Liver (tissue), 9 donors: ENCODE data around the gene KRT85. TPM values are rescaled to one million over a fixed set of nuclear protein-coding genes. Genes with fewer than 3 reads are reported as not detected.

Source experiments
- DNase-seq: peaks from one replicate; pipeline ENCODE4 v3.0.0-alpha.2; 2017; ENCODE audit warnings: low spot score
- H3K27ac ChIP-seq, 2 donors: one replicate each; pipeline ENCODE4 v1.7.0; 2013; ENCODE audit warnings: inconsistent platforms in 2 of 2, low read length in 2 of 2, control low read depth in 1 of 2, low read depth in 1 of 2, mild to moderate bottlenecking in 1 of 2
- H3K27me3 ChIP-seq, 4 donors: one replicate each; pipeline versions ENCODE4 v1.6.1 to v1.7.0; 2013; ENCODE audit warnings: low read length in 3 of 4, inconsistent platforms in 1 of 4, mild to moderate bottlenecking in 1 of 4, moderate library complexity in 1 of 4; ENCODE audit not compliant: control insufficient read depth in 4 of 4, insufficient read depth in 4 of 4
- H3K36me3 ChIP-seq, 4 donors: one replicate each; pipeline versions ENCODE4 v1.6.1 to v1.7.0; 2013; ENCODE audit warnings: low read length in 3 of 4, mild to moderate bottlenecking in 3 of 4, low read depth in 1 of 4, moderate library complexity in 1 of 4; ENCODE audit not compliant: control insufficient read depth in 4 of 4, insufficient read depth in 3 of 4
- H3K4me1 ChIP-seq, 4 donors: one replicate each; pipeline versions ENCODE4 v1.6.1 to v1.7.0; 2013; ENCODE audit warnings: low read length in 3 of 4, mild to moderate bottlenecking in 3 of 4, moderate library complexity in 1 of 4; ENCODE audit not compliant: control insufficient read depth in 4 of 4, insufficient read depth in 4 of 4
- H3K4me3 ChIP-seq, 3 donors: one replicate each; pipeline versions ENCODE4 v1.6.1 to v1.7.0; 2013; ENCODE audit warnings: low read length in 3 of 3, control low read depth in 1 of 3, low read depth in 1 of 3, mild to moderate bottlenecking in 1 of 3
- H3K9ac ChIP-seq, 2 donors: one replicate each; pipeline ENCODE4 v1.7.0; 2013; ENCODE audit warnings: low read length in 2 of 2, mild to moderate bottlenecking in 2 of 2, moderate library complexity in 2 of 2, control low read depth in 1 of 2, low read depth in 1 of 2
- H3K9me3 ChIP-seq, 4 donors: one replicate each; pipeline versions ENCODE4 v1.6.1 to v1.7.0; 2013; ENCODE audit warnings: low read length in 3 of 4; ENCODE audit not compliant: control insufficient read depth in 4 of 4
- ATF3 ChIP-seq: IDR thresholded peaks from 2 replicates; pipeline ENCODE4 v1.6.1; 2016; ENCODE audit warnings: antibody characterized with exemption
- CTCF ChIP-seq: fragments of 150-350 bp; IDR thresholded peaks from 2 replicates; pipeline ENCODE4 v1.5.1; 2017; ENCODE audit warnings: improper control_type of control experiment, low read depth, low read length; ENCODE audit not compliant: missing input control
- EGR1 ChIP-seq, 2 donors: IDR thresholded peaks; 2 replicates each; pipeline ENCODE4 v1.6.1; 2016 to 2018; ENCODE audit warnings: antibody characterized with exemption in 2 of 2, low read depth in 2 of 2
- FOXA1 ChIP-seq: IDR thresholded peaks from 2 replicates; pipeline ENCODE4 v1.6.1; 2016; ENCODE audit warnings: antibody characterized with exemption
- FOXA2 ChIP-seq: IDR thresholded peaks from 2 replicates; pipeline ENCODE4 v1.6.1; 2016; ENCODE audit warnings: antibody characterized with exemption
- GABPA ChIP-seq, 2 donors: IDR thresholded peaks in 1 of 2; conservative IDR thresholded peaks in 1 of 2; 2 replicates each; pipeline ENCODE4 v1.6.1; 2016; ENCODE audit warnings: antibody characterized with exemption in 2 of 2, mild to moderate bottlenecking in 1 of 2, moderate library complexity in 1 of 2
- HNF4A ChIP-seq, 2 donors: conservative IDR thresholded peaks; 2 replicates each; pipeline ENCODE4 v1.6.1; 2016; ENCODE audit warnings: antibody characterized with exemption in 2 of 2, mild to moderate bottlenecking in 2 of 2
- HNF4G ChIP-seq: IDR thresholded peaks from 2 replicates; pipeline ENCODE4 v1.6.1; 2016; ENCODE audit warnings: antibody characterized with exemption
- JUND ChIP-seq, 2 donors: IDR thresholded peaks; 2 replicates each; pipeline ENCODE4 v1.6.1; 2016; ENCODE audit warnings: antibody characterized with exemption in 2 of 2
- MAX ChIP-seq: IDR thresholded peaks from 2 replicates; pipeline ENCODE4 v1.6.1; 2016; ENCODE audit warnings: antibody characterized with exemption
- NR2F2 ChIP-seq: IDR thresholded peaks from 2 replicates; pipeline ENCODE4 v1.6.1; 2016; ENCODE audit warnings: antibody characterized with exemption
- RAD21 ChIP-seq, 2 donors: IDR thresholded peaks; 2 replicates each; pipeline ENCODE4 v1.6.1; 2016; ENCODE audit warnings: antibody characterized with exemption in 2 of 2, mild to moderate bottlenecking in 2 of 2
- REST ChIP-seq: IDR thresholded peaks from 2 replicates; pipeline ENCODE4 v1.6.1; 2016; ENCODE audit warnings: antibody characterized with exemption, mild to moderate bottlenecking
- RXRA ChIP-seq, 2 donors: IDR thresholded peaks; 2 replicates each; pipeline ENCODE4 v1.6.1; 2017 to 2018; ENCODE audit warnings: antibody characterized with exemption in 2 of 2, mild to moderate bottlenecking in 1 of 2
- SP1 ChIP-seq: IDR thresholded peaks from 2 replicates; pipeline ENCODE4 v1.6.1; 2018; ENCODE audit warnings: antibody characterized with exemption, mild to moderate bottlenecking
- TAF1 ChIP-seq: conservative IDR thresholded peaks from 2 replicates; pipeline ENCODE4 v1.6.1; 2016; ENCODE audit warnings: antibody characterized with exemption, mild to moderate bottlenecking
- YY1 ChIP-seq: IDR thresholded peaks from 2 replicates; pipeline ENCODE4 v1.6.1; 2016; ENCODE audit warnings: antibody characterized with exemption, mild to moderate bottlenecking
- ZBTB33 ChIP-seq: IDR thresholded peaks from 2 replicates; pipeline ENCODE4 v1.6.1; 2016; ENCODE audit warnings: antibody characterized with exemption
- WGBS: extraction: QIAGEN DNeasy Blood & Tissue Kit; methylation state at CpG from one replicate; pipeline ENCODE4 v1.1.7; 2013; 5-methylcytosine and 5-hydroxymethylcytosine counted together
- polyA plus RNA-seq, 2 donors: library from polyadenylated mRNA; stranded (reverse) in 1 of 2; unstranded in 1 of 2; fragments of 200-250 nt in 1 of 2; fragments of >200 nt in 1 of 2; fragmentation: Nextera tagmentation in 1 of 2; extraction: Ambion mirVana in 1 of 2; gene quantifications; one replicate each; pipeline versions ENCODE4 v1.2.1 to v1.2.3, GENCODE V29; 2013 to 2015
- total RNA-seq, 2 donors: library from RNA; depleted of rRNA; stranded (reverse); fragments of >200 nt; gene quantifications; one replicate each; pipeline ENCODE4 v1.2.3, GENCODE V29; 2014
- donor health status: healthy.
- donor health status: healthy.
- donor health status: healthy.
- donor health status: healthy.
- donor health status: healthy.

Gene KRT85
- total and polyA plus RNA-seq, 4 donors = not detected

GRCh38 chr12:52355176-52355575, 12.1 kb downstream of the KRT85 start:
- peaks cover 0 to 13% (median 6%) of the 10 kb centered on the region in 4 donors for H3K4me1 ChIP-seq
- H3K36me3 ChIP-seq = no peaks in the 10 kb centered on the region
- no peaks in the 10 kb centered on the region for H3K27me3 ChIP-seq
- no peaks in the 10 kb centered on the region for H3K9me3 ChIP-seq
- no peak for DNase-seq
- no peak for TF ChIP-seq JUND (IDR thresholded peaks at IDR 0.05)
- TF ChIP-seq FOXA1 = no peak
- no peak for TF ChIP-seq FOXA2
- TF ChIP-seq RXRA (IDR thresholded peaks at IDR 0.05) = no peak
- TF ChIP-seq HNF4A (conservative IDR thresholded peaks at IDR 0.05) = no peak
- TF ChIP-seq HNF4G = no peak
- TF ChIP-seq RAD21 (IDR thresholded peaks at IDR 0.05) = no peak
- H3K27ac ChIP-seq = no peak overlapping the region
- H3K4me3 ChIP-seq = no peak overlapping the region
- no peak overlapping the region for H3K9ac ChIP-seq
- WGBS = 90% methylated on average over 8 of the region's 8 CpGs

- Histone ChIP-seq H3K4me3 (no peak overlapping the region), H3K9me3 (no peaks in the 10 kb centered on the region), H3K36me3 (no peaks in the 10 kb centered on the region), H3K27me3 (no peaks in the 10 kb centered on the region), H3K9ac (no peak overlapping the region), H3K27ac (no peak overlapping the region), H3K4me1 (peaks cover 0 to 13% (median 6%) of the 10 kb centered on the region in 4 donors)
- WGBS = 46% methylated on average over 5 of the region's 5 CpGs
- no peak for DNase-seq
- no peak for TF ChIP-seq MAX
- no peak for TF ChIP-seq EGR1 (IDR thresholded peaks at IDR 0.05; ENCODE audit: low read depth in 2 of 2)
- no peak for TF ChIP-seq TAF1
- TF ChIP-seq ATF3 = no peak
- no peak for TF ChIP-seq HNF4G
- TF ChIP-seq YY1 = no peak
- no peak for TF ChIP-seq GABPA (IDR thresholded peaks at IDR 0.05 in 1 of 2, conservative IDR thresholded peaks at IDR 0.05 in 1 of 2)
- TF ChIP-seq ZBTB33 = no peak
- no peak for TF ChIP-seq REST
- TF ChIP-seq RXRA (IDR thresholded peaks at IDR 0.05) = no peak
- no peak for TF ChIP-seq RAD21 (IDR thresholded peaks at IDR 0.05)
- TF ChIP-seq JUND (IDR thresholded peaks at IDR 0.05) = no peak
- no peak for TF ChIP-seq CTCF
- TF ChIP-seq SP1 = no peak
- no peak for TF ChIP-seq HNF4A (conservative IDR thresholded peaks at IDR 0.05)
- no peak for TF ChIP-seq FOXA1
- no peak for TF ChIP-seq NR2F2
- no peak for TF ChIP-seq FOXA2
Measured at GRCh38 chr12:52354200-52354599, 13.1 kb downstream of the KRT85 start.
